Measurements from ENCODE around the gene ZNF280B.
"Not testable (repeated sequence)": the region's sequence is repeated elsewhere in the genome, so short reads cannot be mapped to it uniquely, and the experiment has no call there.

Gene ZNF280B

DNA sequence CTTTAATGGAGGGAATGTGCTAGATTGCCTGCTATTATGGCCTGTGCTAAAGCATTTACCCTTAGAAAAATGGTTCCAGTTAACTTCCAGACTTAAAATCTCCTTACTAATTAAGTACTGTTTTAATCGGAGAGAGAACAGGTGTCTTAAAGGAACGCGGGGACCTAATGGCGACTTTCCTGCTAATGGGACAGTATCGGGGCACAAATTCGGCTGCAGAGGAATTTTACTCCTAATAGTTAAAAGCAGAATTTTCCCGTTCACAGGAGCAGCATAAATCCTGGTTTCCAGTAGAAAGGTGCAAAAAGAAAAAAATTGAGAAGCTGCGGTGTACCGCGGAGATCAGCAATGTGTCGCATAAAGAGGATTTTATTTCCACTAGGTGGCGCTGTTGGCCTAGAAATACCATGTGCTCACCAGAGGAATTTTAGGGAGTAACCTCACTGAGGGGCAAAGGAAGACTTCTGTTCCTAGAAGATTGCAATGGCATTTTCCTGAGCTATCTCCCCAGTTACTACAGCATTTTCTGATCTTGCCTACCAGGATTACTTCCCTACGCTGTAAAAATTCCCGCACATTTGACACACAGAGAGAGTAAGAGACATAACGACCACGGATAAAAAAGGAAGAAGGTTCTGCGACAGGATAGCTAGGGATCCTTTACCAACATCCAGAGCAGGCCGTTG, 44.5 kb downstream of the ZNF280B start:
- DNase-seq (ENCODE audit: low spot score) = no peak

DNA sequence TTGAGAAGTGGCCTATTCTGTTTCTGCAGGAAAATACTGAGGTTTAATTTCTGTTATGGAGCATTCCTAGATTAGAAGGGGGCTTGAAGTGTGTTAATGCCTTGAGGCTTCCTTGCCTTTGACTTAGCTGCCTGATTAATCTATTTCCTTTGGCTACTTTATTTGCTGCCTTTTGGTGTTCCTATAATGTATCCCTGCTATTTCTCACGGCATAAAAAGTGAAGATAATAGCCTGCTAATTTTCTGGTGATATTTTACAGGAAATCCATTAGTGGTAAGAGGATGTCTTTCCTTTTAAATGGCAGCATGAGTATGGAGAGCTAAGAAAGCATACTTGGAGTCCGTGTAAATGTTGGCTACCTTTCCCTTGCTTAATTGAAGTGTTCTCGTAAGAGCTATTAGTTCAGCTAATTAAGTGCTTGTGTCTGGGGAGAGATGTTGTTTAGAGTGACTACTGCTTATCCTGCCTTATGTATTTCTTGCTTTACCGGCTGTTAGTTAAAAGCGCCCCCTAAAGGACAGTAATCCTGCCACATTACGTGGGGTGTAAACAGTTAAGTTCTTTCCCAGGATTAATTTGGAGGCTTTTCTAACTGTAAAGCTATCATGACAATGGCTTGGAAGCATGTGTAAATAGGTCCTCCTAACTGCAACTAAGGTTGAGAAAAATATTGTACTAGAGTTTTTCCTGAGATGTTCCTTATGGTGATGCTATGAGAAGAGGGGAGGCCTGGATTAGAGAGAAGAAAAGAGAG, 45.6 kb downstream of the ZNF280B start:
- no peak for DNase-seq (ENCODE audit: low spot score)

DNA sequence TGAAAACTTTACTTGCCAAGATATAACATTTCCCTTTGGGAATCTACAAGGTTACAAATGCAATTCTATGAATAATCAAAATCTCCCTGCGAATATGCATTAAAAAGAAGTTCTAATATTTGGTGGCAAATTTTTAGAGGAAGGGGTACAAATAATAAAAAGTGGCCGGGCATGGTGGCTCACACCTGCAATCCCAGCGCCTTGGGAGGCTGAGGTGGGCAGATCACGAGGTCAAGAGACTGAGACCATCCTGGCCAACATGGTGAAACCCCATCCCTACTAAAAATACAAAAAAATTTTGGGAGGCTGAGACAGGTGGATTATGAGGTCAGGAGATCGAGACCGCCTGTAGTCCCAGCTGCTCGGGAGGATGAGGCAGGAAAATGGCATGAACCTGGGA, 47.0 kb downstream of the ZNF280B start:
- no peak for DNase-seq (ENCODE audit: low spot score)

DNA sequence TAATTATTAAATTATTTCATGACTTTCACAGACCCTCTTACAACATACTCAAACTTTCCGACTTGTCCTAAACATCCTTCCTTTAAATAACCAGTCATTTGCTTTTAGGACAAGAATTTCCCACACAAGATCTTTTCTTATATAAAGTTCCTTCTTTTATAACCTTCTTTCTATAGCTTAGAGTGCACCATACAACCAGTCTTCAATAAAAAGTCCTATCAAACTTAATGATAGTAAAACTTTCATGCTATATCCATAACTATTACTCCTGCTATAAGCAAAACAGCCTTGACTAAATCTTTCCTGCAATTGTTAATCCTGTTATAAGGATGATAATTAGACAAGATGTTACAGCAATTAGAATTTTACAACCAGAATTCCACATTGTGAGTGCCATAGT, 47.4 kb downstream of the ZNF280B start:
- no peak for DNase-seq (ENCODE audit: low spot score)

DNA sequence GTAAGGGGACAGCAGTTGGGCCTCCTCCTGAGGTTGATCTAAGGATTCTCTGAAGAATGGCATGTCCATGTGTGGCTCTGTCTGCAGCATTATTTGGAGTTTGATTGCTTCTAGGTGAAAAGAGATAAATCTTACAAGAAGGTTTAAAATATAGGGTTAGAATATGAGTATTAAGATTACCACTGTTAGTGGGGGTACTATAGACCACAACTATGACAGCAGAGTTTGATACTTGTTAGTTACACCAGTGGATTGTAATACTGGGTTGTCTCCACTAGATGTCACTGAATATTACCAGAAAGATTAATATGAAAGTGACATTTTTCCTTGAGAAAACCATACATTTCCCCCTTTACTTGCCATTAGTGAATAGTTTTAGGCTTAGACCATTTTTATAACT, 47.9 kb downstream of the ZNF280B start:
- DNase-seq (ENCODE audit: low spot score) = no peak

DNA sequence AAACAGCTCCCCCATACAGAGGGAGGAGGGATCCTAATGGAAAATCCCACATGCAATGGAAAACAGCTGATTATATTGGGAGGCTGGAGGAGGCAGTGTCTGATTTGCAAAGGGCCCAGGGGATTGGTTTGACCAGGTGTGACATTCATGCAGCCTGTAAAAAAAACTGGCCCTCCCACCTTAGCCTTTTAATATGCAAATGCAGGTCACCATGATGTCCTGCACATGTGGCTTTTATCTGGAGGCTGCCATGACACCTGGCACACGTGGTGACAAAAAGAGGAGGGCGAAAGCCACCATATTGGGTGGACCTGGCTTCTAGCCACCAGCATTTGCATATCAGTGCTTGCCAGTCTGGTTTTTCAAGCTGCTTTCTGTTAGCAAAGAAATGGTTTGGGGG, 48.5 kb downstream of the ZNF280B start:
- DNase-seq (ENCODE audit: low spot score) = no peak

DNA sequence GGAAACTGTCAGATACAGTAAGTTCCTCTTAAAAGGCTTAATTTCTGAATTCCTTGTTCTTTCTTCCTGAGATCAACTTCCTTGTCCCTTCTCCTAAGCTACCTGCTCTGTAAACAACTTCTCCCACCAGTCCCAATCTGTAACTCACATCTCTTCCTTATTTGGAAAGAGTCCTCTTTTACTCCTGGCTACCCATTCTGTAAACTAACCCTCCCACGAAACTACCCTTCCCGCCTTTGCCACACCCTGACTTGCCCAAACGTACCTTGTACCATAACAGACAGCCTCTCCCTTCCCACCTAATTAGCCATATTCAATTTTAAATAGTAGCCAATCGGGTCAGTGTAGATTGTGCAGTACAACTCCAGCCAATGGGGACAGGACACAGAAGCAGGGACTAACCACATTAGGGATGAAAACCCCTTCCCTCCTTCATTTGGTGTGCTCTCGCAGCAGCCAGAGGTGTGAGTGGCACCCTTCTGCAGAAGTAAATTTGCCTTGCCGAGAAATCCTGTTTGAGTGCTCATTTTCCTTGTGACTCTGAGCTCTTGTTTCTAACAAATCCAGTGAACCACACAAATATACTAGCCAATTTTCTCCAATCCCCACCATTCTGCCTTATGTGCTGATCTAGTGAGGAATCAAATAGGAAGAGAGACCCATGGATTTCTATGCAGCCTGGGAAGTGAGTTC, 49.5 kb downstream of the ZNF280B start:
- DNase-seq (ENCODE audit: low spot score) = no peak

DNA sequence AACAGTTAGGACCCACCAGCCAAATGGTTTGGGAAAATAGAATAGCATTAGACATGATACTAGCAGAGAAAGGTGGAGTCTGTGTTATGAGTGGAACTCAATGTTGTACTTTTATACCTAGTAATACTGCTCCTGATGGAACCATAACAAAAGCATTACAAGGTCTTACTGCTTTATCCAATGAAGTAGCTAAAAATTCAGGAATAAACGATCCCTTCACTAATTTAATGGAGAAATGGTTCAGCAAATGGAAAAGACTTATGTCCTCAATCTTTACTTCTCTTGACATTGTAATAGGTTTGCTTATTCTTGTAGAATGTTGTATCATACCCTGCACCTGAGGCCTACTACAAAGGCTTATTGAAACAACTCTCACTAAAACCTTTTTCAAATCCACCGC, 50.2 kb downstream of the ZNF280B start:
- no peak for DNase-seq (ENCODE audit: low spot score)

DNA sequence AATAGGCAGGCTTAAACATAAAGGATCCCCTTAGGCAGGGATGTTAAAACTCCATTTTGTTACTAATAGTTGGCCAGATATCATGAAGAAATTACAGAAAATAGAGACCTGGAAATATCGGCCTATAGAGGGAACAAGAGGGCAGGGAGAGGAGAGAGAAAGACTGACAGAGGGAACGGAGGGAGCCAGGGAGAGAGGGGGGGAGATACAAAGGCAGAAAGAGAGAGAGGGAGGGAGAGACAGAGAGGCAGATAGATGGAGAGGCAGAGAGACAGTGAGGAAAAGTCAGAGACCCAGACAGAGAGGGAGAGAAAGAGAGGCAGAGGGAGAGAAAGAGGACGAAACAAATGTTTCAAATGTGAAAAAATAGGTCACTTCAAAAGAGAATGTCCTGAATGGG, 53.5 kb downstream of the ZNF280B start:
- DNase-seq (ENCODE audit: low spot score) = no peak

DNA sequence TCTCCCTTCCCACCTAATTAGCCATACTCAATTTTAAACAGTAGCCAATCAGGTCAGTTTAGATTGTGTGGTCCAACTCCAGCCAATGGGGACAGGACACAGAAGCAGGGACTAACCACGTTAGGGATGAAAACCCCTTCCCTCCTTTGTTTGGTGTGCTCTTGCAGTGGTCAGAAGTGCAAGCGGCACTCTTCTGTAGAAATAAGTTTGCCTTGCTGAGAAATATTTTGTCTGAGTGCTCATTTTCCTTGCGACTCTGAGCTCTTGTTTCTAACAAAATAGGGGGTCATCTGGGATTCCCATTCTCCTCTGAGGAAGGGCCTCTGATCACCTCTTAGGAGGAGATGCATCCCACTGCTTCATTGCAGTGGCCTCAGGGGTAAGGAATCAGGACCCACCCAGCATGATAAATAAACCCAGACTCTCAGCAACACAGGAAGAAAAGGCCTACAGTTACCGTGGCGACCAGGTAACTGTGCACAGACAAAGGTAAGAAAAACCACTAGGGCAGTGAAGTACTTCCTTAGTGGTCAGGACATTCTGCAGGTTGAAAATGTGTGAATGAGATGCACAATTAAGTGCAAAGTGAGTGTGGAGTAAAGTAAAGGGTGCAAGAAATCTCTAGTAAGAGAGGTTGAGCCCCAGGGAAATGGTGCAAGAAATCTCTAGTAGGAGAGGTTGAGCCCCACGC, 55.4 kb downstream of the ZNF280B start:
- no peak for DNase-seq (ENCODE audit: low spot score)

DNA sequence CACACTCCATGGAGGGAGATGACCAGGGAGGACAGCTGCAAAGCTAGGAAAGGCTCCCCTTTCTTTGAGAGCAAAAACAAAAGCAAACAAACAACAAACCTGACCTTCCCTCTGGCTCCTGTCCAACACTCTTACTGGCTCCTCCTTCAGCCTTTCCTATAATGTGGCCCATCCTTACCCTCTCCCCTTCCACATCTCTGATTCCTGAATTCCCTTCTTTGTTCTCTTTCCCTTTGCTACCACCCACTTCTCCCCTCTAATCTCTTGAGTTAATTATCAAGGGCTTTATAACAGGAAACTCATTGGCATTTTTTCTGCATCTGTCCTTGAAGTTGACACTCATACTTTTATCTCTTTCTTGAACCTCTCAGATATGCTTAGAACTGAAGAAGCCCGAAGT, 56.3 kb downstream of the ZNF280B start:
- DNase-seq (ENCODE audit: low spot score) = no peak

DNA sequence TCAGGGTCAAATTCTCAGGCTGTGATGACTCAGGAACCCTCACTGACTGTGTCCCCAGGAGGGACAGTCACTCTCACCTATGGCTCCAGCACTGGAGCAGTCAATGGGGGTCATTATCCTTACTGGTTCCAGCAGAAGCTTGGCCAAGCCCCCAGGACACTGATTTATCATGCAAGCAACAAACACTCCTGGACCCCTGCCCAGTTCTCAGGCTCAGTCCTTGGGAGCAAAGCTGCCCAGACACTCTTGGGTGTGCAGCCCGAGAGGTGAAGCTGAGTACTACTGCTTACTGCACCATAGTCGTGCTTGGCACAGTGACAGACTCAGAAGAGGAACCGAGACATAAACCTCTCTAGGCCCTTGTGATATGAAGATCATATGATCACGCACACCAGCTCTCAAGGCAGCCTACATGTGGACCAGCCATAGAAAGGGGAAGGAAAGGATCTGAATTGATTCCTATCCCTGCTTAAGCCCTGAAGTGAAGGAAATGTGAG, 58.2 kb downstream of the ZNF280B start:
- DNase-seq (ENCODE audit: low spot score) = no peak

DNA sequence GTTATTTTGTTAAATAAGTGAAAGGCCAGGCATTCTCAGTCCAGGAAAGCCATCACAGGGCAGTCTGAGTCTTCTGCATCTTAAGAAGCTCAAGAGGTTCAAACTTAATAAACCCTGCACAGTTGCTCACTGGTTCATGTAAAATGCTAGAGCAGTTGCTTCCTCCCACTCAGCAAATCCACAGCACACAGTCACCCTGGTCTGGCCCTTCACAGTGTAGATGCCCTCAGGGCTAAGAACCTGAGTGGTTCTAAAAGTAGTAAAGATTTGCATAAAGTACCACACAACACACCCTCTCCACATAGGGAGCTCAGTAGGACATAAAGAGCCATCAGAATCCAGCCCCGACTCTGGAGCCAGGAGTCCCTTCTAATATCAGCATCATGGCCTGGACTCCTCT, 58.7 kb downstream of the ZNF280B start:
- no peak for DNase-seq (ENCODE audit: low spot score)

DNA sequence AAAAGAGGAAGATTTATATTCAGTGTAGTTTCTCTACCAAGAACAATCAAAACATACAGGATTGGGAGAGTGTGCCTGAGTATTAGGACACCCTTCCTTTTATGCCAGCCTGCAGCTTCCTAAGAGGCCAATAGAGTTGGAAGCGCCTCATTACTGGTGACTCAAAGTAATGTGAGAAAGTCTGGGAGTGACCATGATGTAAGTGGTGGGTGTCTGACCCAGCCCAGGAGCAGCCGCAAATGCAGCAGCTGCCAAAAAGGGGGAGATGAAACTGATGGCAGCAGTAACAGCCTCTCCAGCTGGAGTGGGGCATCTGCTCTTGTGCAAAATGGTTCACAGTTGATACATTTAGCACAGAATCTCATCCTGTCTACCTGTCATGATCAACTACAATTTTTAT, 62.0 kb downstream of the ZNF280B start:
- no peak for DNase-seq (ENCODE audit: low spot score)

DNA sequence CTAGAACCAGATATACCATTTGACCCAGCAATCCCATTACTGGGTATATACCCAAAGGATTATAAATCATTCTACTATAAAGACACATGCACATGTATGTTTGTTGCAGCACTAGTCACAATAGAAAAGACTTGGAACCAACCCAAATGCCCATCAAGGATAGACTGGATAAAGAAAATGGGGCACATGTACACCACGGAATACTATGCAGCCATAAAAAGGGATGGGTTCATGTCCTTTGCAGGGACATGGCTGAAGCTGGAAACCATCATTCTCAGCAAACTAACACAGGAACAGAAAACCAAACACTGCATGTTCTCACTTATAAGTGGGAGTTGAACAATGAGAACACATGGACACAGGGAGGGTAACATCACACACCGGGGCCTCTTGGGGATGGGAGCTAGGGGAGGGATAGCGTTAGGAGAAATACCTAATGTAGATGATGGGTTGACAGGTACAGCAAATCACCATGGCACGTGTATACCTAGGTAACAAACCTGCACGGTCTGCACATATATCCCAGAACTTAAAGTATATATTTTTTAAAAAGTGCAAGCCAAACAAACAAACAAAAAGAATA, 64.4 kb downstream of the ZNF280B start:
- DNase-seq (ENCODE audit: low spot score) = not testable (repeated sequence)

DNA sequence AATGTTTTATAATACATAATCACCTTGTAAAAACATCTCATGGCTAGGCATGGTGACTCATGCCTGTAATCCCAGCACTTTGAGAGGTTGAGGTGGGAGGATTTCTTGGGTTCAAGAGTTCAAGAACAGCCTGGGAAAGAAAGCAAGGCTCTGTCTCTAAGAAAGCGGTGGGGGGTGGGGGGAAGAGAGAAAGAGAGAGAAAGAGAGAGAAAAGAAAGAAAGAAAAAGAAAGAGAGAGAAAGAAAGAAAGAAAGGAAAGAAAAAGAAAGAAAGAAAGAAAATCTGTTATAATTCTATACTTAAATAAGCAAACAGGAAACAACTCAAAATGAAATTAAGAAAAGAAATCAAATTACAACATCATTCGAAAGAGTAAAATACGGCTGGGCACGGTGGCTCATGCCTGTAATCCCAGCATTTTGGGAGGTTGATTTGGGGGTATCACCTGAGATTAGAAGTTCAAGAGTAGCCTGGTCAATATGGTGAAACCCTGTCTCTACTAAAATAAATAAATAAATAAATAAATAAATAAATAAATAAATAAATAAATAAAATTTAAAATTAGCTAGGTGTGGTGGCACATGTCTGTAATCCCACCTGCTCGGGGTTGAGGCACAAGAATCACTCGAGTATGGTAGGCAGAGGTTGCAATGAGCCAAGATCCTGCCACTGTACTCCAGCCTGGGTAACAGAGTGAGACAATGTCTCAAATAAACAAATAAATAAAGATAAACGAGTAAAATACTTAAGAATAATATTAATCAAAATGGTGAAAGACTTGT, 65.4 kb downstream of the ZNF280B start:
- no peak for DNase-seq (ENCODE audit: low spot score)

DNA sequence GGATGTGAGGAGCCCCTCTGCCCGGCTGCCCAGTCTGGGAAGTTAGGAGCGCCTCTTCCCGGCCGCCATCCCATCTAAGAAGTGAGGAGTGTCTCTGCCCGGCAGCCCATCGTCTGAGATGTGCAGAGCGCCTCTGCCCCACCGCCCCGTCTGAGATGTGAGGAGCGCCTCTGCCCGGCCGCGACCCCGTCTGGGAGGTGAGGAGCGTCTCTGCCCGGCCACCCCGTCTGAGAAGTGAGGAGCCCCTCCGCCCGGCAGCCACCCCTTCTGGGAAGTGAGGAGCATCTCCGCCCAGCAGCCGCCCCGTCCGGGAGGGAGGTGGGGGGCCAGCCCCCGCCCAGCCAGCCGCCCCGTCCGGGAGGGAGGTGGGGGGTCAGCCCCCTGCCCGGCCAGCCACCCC, 66.9 kb downstream of the ZNF280B start:
- not testable (repeated sequence) for DNase-seq (ENCODE audit: low spot score)

DNA sequence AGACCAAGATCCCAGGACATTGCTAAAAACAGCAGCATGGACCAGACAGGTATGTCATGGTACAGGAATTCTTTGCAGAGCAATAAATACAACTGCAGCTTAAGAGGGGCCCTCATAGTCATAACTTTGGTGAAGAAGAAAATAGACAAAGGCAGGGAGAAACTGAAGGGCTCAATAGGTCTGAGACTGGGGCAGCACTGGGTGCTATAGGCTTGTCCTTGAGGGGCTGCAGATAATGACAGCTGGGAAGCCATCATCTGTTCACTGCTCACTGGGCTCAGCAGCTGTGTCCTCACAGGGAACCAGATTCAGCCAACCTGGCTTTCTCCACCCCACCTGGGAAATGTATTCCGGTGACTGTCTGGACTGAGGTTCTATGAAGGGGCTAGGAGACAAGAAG, 68.4 kb downstream of the ZNF280B start:
- no peak for DNase-seq (ENCODE audit: low spot score)
